Measurements from ENCODE around the gene PDE3A.

PDE3A gene

DNA sequence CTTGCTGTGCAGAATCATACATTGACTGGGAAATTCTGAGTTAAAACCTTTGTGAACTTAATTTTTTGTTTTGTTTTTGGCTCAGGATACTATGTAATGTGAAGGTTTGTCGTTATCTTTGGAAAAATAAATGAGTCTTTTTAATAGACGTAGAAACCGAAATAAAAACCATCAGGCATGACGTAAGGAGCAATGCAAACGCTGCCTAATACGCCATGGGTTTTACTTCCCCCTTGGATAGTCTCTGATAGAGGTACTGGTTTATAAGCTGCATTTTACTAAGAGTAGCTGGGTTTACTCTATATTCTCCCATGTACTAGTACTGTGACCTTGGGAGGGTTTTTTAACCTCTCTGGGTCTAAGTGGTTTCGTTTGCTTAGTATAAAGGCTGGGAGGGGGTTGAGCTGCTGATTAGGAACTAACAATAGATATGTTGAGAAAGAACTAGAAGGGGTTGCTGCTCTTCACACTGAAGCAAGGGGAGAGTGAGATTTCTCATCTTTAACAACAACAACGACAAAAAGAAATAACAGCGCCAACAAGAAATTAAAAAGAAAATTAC, 260.0 kb downstream of the PDE3A start:
- DNase-seq, result no peak

DNA sequence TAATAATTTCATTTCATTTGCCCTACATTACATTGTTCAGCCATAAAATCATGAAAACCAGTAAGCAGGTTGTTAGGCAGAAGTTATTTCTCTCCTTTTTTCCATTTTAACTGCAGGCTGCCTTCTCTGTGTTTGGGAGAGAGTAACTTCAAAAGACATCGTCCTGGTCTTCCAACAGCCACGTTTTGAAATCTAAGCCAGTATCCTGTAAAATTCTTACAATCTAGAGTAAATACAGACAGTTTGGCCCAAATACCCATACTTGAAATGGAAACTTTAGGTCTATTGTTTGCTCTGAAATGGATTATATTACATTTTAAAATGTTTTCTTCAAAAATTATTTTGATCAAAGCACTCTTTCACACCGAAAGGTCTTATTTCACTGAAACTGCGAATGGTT, 260.7 kb downstream of the PDE3A start:
- DNase-seq, result no peak

DNA sequence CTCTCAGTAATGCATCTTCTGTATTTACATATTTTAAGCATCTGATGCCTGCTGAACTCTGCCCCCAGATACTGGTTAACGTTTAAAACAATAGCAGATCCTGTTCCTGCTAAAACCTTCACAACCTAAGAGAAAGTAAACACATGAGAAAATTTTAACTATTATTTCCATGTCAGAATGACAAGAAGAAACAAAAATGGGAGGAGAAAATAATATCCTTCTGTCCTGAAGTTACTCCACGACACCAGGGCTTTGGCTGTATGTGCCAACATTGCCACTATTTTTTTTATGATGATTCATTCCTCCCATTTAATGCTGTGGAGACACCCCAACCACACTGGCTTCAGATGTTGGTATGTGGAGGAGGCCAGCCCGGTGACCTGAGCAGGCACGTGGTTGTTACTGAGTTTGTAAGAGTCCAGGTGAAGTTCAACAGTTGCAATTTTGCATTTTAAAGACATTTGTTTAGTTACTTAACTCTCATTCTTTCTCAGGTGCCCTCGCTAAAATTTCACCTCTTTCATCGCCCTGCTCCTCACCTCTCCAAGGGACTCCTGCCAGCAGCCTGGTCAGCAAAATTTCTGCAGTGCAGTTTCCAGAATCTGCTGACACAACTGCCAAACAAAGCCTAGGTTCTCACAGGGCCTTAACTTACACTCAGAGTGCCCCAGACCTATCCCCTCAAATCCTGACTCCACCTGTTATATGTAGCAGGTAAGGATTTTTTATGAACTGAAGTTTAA, 261.2 kb downstream of the PDE3A start:
- DNase-seq, result no peak

DNA sequence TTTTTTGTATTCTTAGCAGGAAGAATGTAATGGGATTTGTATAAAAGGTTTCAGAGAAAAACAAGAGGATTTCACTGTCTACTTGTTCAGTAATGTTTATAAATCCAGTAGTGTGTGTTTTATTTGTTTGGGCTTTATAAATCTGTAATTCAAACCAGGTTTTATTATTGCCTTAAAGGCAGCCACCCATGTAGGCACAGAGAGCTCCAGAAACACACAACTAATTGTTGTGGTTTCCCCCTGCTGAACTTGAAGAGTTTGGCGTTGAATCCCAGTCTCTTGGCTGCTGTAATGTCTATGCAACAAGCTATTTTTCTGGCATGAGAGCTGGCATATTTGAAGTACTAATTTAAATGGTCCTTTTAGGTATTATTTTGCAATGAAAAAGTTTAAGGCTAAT, 263.4 kb downstream of the PDE3A start:
- no peak for DNase-seq

DNA sequence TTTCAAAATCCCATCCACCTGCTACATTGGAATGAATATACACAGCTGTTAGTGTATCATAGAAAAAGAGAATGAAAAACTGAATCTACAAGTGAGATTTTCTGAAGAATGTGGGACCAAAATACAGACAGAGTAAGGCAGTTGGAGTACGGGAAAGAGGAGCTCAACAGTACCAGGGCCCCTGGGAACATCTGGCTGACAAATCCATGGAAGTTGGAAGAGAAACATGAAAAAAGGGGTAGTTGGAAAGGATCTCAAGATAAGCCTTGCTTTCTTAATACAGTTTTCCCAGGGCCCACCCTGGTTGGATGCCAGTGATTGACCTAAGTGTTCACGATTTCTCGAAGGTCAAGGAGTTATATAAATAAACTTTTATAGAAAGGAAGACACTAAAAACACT, 272.8 kb downstream of the PDE3A start:
- no peak for DNase-seq

DNA sequence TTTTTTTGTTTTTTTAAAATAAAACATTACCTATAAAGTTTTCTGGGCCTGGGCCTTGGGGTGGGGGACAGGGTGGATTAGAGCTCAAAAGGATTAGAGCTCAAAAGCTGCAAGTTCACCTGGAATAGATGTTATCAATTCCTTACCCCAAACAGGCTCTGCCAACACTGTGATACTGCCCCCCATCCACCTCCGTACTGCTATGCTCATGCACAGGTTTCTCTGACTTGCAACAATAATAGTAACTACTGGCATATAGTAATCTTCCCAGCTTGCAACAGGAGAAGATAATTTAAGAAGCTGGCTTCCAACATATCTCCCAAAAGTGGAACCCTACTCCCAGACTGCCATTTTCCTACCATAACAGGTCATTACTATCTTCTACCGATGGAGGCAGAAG, 275.5 kb downstream of the PDE3A start:
- no peak for DNase-seq

DNA sequence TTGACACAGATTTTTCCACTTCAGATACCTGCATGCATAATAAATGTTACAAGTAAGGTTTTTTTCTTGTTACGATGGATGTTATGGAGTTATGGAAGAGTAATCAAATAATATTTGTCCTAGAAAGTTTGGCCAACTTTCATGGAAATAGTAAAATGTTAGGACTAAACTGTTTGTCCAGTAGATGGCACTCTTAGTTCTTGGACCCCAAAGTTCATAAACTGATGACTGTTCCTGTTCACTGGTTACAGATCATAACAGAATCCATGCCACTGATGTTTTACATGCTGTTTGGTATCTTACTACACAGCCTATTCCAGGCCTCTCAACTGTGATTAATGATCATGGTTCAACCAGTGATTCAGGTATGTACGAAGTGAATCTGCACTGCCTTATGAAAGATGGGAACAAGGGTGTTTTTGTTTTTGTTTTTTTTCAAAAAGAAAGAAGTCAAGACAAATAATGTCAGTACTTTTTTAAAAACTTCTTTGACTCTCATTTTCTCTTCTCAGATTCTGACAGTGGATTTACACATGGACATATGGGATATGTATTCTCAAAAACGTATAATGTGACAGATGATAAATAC, 278.0 kb downstream of the PDE3A start:
- no peak for DNase-seq

DNA sequence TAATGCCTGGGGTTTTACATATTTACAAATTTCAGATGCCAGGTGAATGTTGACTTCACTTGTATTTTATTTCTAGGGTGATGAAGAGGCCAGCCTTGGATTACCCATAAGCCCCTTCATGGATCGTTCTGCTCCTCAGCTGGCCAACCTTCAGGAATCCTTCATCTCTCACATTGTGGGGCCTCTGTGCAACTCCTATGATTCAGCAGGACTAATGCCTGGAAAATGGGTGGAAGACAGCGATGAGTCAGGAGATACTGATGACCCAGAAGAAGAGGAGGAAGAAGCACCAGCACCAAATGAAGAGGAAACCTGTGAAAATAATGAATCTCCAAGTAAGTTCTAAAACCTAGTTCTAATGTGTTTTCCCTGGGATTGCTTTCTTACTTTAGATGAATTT, 285.5 kb downstream of the PDE3A start:
- DNase-seq, result no peak

DNA sequence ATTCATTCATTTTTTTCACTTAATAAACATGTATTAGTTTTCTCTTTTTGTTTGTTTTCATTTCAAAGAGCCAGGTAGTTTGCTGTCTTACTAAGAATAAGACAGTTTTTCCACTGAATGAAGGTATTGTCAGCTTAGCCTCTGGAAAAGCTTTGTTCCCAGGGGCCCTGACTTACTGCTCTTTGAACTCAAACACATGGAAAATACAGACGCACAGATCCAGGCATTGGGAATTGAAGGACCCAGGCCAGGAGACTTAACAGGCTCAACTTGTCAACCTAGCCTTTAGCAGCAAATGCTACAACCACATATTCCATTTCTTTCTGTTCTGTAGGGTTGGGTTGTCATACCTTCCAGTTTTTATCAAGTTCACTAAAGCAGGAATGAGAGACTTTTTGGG, 288.3 kb downstream of the PDE3A start:
- DNase-seq, result no peak

DNA sequence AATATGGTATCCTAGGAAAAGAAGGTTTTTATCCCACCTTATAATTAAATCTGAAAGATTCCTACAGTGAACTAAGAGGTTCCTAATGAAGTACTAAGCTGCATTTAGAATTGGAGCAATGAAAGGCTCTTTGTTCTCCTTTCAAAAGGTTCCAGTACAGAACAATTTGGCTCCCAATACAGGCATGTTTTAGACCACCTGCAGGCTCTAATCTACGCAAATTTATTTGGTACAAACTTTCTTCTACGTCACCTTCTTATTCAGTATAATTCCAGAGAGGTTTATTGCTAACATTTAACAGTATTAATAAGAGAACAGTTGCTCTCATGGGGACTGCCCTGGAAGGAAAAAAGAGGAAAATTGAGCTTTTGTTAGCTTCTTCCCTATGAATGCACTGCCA, 289.2 kb downstream of the PDE3A start:
- DNase-seq, result no peak

DNA sequence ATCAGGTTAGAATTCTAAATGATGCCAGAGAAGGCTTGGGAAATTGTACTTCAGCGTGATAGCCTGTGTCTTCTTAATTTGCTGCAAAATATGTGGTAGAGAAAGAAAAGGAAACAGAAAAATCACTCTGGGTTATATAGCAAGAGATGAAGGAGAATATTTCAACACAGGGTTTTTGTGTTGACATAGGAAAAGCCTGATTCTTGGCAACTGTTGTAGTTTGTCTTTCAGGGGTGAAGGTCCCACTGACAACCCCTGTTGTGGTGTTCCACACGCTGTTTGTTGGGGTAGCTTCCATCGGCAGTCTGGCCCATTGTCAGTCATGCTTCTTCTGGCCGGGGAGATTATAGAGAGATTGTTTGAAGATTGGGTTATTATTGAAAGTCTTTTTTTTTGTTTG, 313.0 kb downstream of the PDE3A start:
- DNase-seq, result no peak

DNA sequence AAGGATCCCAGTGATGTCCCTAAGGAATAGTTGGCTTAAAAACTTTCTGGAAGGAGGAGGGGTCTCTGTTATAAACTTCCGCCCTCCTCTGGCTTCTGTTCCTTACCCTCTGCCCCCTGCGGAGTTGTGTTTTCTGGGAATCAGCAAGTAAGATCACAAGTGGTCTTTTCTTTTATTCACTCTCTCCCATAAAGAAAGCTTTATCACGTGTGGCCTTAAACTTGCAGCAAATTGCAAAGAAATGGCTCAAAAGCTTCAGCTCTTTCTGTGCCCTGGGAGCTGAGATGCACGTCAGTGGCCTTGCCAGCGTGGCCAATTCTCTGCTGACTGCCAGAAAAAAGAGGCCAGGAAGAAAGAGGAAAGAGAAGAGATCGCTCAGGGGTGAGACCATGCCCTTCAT, 326.9 kb downstream of the PDE3A start, which contains the start of gene SLCO1C1:
SLCO1C1 (plus strand) TSS at position 101 of the 400 bp plus-strand sequence. CDS start 4,245 bp downstream, outside the sequence.
- no peak for DNase-seq

DNA sequence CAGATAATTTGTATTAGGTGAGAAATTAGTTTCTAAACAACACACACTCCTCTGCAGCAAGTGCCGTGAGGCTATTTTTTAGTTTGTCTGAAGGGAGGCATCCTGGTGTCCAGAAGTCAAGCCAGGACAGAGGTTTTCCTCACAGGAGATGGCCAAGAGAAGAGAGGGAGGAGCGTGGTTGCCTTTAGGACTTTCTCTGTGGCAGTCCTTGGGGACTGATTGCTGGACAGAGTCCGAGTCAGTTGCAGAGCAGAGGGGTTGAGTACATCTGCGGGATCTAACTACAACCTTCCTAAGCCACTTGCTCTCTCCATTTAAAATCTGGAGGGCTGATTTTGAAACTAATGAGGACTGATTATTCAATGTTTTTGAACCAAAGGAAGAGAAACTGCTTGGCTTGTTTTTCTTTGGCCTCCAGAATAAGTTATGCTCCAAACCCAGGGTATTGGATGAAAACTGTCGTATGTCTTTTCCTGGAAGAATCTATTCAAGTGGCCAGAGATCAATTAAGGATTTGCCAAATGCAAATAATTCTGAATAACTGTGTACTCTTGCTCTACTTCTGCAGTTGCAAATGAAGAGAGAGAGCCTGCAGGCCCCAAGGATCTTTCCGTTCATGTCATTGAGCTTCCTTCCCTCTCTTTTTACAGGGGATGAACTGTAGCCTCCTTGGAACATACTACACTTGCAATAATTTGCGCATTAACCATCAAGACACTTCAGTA, 328.0 kb downstream of the PDE3A start:
- DNase-seq, result no peak

DNA sequence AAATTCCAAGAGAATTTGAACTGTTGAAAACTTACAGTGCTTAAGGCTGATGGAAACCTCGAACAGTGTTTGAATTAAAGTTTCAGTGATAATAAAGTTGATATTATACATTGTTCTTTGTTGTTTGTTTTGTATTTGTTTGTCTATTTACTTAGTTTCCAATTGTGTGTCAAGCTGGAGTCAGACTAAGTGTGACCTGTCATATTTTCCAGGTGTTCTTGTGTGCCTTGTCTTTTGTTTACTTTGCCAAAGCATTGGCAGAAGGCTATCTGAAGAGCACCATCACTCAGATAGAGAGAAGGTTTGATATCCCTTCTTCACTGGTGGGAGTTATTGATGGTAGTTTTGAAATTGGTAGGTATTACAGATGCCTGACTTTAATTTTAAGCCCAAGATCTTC, 332.8 kb downstream of the PDE3A start:
- DNase-seq, result no peak

DNA sequence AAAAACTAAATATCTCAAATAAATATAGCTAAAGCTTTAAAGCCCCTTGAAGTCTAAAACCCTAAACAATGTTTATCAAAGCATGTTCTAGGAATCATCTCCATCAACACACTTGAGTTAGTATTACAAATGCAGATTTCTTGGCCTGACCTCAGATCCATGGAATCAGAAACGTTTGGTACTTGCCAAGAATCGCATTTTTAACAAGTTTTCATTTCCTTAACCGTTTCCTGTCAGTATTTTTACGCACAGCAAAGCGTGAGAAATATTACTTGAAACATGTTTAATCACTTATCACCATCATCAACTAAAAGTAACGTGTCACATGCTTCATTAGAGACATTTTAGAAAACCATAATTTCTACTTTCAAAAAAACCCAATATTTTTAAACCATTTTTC, 336.5 kb downstream of the PDE3A start:
- DNase-seq, result no peak

DNA sequence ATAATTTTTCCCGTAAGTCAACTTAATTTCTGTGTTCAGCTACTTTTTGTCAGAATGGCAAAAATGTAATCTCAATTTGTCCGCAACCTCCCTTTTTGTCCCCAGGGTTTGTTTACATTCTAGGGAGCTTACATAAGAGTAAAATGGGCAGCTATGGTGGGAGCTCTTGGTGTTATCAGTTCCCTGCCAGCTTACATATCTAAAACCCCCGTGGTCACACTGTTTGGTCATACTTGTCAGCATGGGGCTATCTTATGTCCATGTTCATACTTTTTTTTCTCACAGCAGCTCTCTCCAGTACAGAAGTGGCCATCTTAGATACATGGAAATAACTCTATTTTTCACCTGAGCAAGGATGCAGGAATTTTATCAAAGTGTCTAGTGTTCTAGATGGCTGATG, 343.5 kb downstream of the PDE3A start:
- DNase-seq, result no peak

DNA sequence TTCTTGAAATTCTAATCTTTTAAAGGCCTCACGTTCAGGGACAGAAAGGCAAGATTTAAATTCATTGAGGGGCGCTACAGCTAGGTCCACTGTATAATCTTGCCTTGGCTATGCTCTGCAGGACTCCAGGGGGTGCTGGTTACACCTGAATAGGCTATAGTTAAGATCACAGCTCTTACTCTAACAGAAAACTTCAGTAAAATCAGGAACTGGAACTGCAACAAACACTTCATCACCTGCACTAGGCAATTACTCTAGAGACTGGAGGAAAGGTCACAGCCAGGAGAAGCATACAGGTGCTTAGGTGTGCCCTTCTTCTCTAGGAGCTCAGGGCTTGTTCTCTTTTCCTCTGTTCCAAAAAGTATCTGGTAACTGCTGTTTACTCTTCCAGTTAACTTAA, 347.7 kb downstream of the PDE3A start:
- no peak for DNase-seq

DNA sequence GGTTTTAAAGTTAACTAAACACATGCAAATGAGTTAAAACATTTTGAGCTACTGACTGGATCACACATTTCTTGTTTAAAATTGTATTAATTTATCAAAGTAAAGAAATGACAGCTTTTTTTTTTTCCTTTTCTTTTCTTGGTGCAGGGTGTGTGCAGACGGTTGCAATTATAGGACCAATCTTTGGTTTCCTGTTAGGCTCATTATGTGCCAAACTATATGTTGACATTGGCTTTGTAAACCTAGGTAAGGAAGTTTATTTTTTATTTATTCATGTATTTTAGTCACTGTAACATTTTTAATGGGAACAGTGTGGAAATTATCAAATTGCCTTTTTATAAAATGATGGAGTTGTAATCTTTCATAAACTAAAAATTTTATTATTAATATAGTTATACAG, 348.6 kb downstream of the PDE3A start:
- DNase-seq, result no peak

DNA sequence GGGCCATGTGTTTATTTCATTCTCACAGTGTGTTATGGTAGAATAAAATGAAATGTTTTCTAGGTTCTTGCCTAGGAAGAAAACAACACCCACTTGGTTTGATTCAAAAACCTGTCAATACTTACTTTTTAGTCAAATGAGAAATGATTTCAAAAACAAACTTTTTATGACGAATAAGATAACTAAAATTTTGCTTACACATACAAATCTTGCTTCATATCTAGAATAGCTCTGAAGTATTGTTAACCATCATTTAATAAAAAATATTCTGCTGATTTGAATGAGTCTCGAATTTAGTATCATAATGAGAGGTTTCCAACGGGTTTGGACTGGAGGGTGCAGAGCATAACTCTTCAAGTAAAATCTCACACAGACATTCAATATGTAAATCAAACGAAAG, 350.0 kb downstream of the PDE3A start:
- no peak for DNase-seq

DNA sequence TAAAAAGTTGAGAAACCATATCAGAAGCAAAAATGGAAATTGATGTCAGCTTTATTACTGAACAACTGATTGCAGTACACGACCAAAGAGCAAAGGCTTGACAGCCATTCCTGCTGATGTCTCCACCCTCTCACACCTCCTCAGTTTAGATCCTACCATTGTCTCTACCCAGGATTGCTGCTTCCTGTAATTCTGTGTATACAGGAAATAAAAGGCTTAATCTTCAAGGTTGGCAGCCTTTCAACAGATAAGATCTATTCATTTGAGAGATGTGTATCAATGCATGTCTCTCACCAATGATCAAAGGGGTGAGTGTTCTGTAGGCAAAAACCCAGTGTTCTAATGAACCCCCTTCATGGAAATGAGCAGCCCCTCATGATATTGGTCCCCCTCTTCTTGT, 353.8 kb downstream of the PDE3A start:
- no peak for DNase-seq

DNA sequence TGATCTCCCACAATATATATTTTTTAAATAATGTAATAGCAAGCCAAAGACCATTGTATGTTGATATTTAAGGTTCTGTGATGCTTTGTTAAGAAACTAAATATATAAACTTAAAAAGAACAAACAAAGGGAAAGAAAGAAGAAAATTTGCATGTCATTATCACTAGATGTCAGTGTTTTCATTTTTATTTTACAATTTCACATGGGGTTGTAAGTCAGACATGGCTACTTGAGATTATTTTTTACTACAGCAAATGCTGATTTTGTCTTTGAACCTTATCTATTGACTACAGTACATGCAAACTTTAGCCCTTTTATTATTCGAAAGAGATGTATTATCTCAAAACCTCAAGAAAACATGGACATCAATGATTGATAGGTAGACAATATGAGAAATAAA, 362.9 kb downstream of the PDE3A start:
- DNase-seq, result no peak
